ENCODE measurements around the gene BMP10.

Gene BMP10

GRCh38 chr2:68817306-68817705, 53.9 kb downstream of the BMP10 start:
- DNase-seq (ENCODE audit: low read depth, low spot score), result no peak
